22Rv1 (cell line): ENCODE results near the gene RAB22A.
A peak's percentile ranks its signal among the peaks of the same experiment; 100 is the strongest.

Source experiments
- H3K27ac ChIP-seq: fragments of 450-650 bp; 2 replicates; pipeline ENCODE4 v1.5.1; 2017
- ZFX ChIP-seq: fragments of 450-650 bp; IDR thresholded peaks from 2 replicates; pipeline ENCODE4 v1.6.1; 2017; ENCODE audit warnings: antibody characterized with exemption, borderline replicate concordance
- TF ChIP-seq, protein P1 (sequence below): fragments of 450-650 bp; IDR thresholded peaks from 2 replicates; pipeline ENCODE4 v1.5.1; 2017; ENCODE audit warnings: mild to moderate bottlenecking

The RAB22A gene, protein sequence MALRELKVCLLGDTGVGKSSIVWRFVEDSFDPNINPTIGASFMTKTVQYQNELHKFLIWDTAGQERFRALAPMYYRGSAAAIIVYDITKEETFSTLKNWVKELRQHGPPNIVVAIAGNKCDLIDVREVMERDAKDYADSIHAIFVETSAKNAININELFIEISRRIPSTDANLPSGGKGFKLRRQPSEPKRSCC

DNA sequence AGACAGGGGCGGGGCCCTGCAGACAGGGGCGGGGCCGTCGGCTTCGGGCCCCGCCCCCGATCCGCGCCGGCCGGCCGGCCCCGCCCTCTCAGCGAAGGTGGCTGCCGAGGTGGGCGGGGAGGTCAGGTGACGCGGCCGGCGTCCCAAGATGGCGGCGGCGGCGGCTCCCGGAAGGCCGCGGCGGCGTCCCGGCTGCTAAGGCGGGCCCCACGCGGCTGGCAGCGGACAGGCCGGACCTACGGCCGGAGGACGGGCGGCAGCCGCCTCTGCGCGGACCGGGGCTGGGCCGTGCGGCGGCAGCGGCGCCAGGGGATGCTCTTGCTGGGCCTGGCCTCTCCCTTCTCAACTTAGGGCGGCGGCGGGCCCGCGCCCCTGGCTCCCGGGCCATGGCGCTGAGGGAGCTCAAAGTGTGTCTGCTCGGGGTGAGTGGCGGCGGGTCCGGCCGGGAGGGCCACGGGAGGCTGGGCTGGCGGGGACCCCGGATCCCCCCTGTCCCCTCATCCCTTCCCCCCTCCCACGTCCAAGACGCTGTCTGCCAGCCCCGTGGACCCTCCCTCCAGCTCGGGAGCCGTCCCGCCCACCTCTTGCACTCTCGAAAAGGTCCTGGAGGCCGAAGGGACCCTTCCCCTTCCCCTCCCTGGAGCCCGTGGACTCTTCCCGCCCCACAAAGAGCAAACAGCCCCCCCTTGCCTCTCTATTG lies at the start of gene RAB22A:
TSS of gene RAB22A (plus strand) at position 125 of the 700 bp plus-strand sequence. CDS start at position 387, 262 bp downstream.
- TF ChIP-seq, protein P1, sequence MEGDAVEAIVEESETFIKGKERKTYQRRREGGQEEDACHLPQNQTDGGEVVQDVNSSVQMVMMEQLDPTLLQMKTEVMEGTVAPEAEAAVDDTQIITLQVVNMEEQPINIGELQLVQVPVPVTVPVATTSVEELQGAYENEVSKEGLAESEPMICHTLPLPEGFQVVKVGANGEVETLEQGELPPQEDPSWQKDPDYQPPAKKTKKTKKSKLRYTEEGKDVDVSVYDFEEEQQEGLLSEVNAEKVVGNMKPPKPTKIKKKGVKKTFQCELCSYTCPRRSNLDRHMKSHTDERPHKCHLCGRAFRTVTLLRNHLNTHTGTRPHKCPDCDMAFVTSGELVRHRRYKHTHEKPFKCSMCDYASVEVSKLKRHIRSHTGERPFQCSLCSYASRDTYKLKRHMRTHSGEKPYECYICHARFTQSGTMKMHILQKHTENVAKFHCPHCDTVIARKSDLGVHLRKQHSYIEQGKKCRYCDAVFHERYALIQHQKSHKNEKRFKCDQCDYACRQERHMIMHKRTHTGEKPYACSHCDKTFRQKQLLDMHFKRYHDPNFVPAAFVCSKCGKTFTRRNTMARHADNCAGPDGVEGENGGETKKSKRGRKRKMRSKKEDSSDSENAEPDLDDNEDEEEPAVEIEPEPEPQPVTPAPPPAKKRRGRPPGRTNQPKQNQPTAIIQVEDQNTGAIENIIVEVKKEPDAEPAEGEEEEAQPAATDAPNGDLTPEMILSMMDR = no peak
- TF ChIP-seq ZFX = no peak
- peak within 1 kb of the TSS; percentile 62 for H3K27ac ChIP-seq

DNA sequence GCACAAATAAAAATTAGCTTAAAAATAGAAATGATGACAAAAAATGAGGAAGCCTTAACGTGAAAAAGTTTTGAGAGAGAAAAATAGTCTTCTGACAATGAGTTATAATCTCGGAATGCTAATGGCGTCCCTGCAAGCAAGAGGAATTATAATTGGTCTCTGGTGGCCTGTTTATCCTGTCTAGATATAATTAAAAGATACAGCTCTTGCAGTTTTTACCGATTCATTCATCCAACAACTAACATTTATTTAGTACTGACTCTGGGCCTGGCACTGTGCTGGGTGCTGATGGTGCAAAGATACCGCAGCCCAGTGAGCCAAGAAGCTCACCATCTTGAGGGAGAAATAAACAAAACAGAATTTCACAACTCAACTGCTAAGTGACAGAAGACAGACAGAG lies 49.5 kb upstream of the RAB22A start:
- H3K27ac ChIP-seq = no peak overlapping the region
- TF ChIP-seq, protein P1 = no peak
- no peak for TF ChIP-seq ZFX

DNA sequence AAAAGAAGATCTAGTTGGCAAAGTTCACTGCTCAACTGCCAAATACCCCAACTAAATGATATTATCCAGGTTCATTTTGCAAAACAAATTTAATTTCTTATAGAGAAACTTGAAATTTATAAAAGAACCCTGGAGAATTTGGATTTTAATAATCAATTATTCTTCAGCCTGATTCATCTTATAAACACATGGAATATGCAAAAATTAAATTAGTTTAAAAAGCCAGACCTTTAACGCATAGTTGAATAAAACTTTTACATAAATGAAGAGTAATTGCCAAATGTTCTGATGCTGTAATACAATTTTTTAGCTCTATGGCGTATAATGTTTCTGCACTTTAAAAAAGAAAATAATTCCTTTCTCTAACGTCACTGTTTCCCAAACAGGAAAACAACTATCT lies 47.9 kb upstream of the RAB22A start:
- no peak for TF ChIP-seq ZFX
- TF ChIP-seq, protein P1 = no peak
- no peak overlapping the region for H3K27ac ChIP-seq

DNA sequence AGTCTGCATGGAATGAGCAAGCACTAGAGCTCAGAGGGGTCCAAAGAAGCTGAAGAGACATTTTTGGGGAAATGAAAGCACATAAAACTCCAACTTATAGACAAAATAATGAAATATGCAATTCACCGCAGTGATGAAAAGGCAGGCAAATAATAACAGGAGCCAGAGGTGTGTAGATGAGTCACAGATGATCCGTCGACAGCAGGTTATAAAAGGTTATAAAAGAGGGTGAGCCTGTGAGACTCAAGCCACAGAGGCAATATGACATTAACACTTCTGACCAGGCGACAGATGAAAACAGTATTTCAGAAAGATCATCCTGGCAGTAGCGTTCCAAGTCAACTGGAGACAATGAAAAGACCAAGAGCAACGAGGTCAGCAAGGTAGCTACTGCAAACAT lies 45.2 kb upstream of the RAB22A start:
- TF ChIP-seq, protein P1 = no peak
- TF ChIP-seq ZFX = no peak
- H3K27ac ChIP-seq = no peak overlapping the region

DNA sequence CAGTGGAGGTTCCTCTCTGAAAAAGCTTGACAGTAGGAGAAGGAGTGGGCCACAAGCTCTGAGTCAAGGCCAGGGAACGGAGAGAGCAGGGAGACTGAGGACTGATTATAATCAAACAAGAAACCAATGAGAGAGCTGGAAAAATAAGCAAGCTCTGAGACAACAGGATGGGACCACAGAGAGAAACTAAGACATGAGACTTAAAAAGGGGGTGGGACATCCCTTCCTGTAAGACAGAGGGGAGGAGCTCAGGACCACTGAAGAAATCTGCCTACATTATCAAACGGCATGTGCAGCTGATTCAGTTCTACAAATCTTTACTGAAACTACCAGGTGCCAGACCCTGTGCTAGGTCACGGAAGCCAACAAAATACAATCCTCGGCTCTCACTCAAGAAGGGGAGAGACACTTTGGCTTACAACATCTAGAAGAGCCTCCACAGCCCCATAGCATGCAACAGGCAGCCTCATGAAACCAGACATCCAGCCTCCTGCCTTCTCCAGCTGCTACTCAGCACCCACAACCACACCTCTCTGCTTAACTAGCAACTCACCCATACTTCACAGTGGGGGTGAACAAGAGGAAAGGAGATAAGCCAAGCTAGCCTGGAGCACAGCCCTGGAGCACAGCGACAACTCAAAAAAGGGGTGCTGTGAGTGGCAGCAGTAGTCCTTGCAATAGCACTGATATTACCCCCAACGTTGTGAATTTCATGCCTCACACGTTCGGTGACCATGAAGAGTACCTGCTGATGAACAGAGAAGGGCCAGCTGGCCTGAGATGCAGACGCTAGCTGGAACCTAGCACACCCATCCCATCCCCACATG lies 41.9 kb upstream of the RAB22A start:
- no peak overlapping the region for H3K27ac ChIP-seq
- TF ChIP-seq ZFX = no peak
- TF ChIP-seq, protein P1 = no peak

DNA sequence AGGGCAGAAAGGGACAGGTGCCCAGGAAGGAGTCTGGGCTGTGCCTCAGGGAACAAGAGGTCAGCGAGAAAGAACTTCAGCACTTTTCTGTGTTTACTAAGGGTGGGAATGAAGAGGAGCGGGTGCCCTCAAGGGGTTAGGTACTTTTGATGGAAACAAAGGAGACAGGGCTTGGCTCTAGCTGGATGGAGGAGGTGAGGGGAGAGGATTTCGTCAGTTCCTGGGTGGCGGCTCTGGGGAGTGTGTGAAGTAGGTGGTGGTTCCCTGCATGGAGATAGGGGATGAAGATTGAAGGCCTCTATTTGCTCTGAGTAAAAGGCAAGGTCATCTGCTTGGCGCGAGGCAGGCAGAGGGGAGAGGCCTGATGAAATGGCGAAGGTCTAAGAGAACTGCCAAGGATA lies 41.1 kb upstream of the RAB22A start:
- TF ChIP-seq, protein P1 = no peak
- no peak for TF ChIP-seq ZFX
- H3K27ac ChIP-seq = no peak overlapping the region
